Natural killer cell (primary cell): ENCODE results near the gene KCNJ10. TPM values are rescaled to one million over a fixed set of nuclear protein-coding genes. Genes with fewer than 3 reads are reported as not detected.

ENCODE experiments used
- ATAC-seq, 3 donors: fragments of 150-1000 bp in 2 of 3; fragments of 200-7000 bp in 1 of 3; cut with Tn5 transposase; 1 replicate in 1 of 3; 2 replicates in 2 of 3; pipeline ENCODE4 v1.10.0; 2021; ENCODE audit warnings: mild to moderate bottlenecking in 2 of 3, moderate library complexity in 2 of 3
- DNase-seq, 2 donors: peaks; one replicate each; pipeline versions ENCODE4 v3.0.0 to v3.0.0-alpha.2; 2013 to 2021; ENCODE audit warnings: mixed read lengths in 1 of 2
- H3K27ac ChIP-seq: one replicate; pipeline ENCODE4 v1.5.1; 2013; ENCODE audit warnings: mild to moderate bottlenecking, low read length
- H3K27me3 ChIP-seq: one replicate; pipeline ENCODE4 v1.6.1; 2013; ENCODE audit warnings: low read length; ENCODE audit not compliant: control insufficient read depth, insufficient read depth
- H3K36me3 ChIP-seq: one replicate; pipeline ENCODE4 v1.6.1; 2013; ENCODE audit warnings: low read length; ENCODE audit not compliant: control insufficient read depth, insufficient read depth
- H3K4me1 ChIP-seq: one replicate; pipeline ENCODE4 v1.6.1; 2013; ENCODE audit warnings: low read length; ENCODE audit not compliant: control insufficient read depth, insufficient read depth
- H3K4me3 ChIP-seq: one replicate; pipeline ENCODE4 v1.5.1; 2013; ENCODE audit warnings: low read length
- H3K9me3 ChIP-seq: one replicate; pipeline ENCODE4 v1.6.1; 2013; ENCODE audit warnings: low read length; ENCODE audit not compliant: control insufficient read depth, insufficient read depth
- H3K27ac Mint-ChIP-seq, 2 donors: one replicate each; pipeline ENCODE4 v1.8.0; 2022; ENCODE audit warnings: mild to moderate bottlenecking in 2 of 2, mixed read lengths in 2 of 2, moderate library complexity in 1 of 2
- H3K27me3 Mint-ChIP-seq, 2 donors: one replicate each; pipeline ENCODE4 v1.8.0; 2022; ENCODE audit warnings: low read depth in 2 of 2, mixed read lengths in 2 of 2
- H3K36me3 Mint-ChIP-seq: one replicate; pipeline ENCODE4 v1.8.0; 2022; ENCODE audit warnings: mixed read lengths
- H3K4me1 Mint-ChIP-seq, 2 donors: one replicate each; pipeline ENCODE4 v1.8.0; 2022; ENCODE audit warnings: mixed read lengths in 2 of 2
- H3K4me3 Mint-ChIP-seq: one replicate; pipeline ENCODE4 v1.8.0; 2022; ENCODE audit warnings: mild to moderate bottlenecking, moderate library complexity, mixed read lengths
- H3K9me3 Mint-ChIP-seq, 2 donors: one replicate each; pipeline ENCODE4 v1.8.0; 2022; ENCODE audit warnings: mixed read lengths in 2 of 2
- WGBS: methylation state at CpG from one replicate; pipeline ENCODE4 v1.1.7; 2013; ENCODE audit warnings: missing lambda C conversion rate; ENCODE audit not compliant: insufficient coverage; 5-methylcytosine and 5-hydroxymethylcytosine counted together
- intact Hi-C: fragments of 100-400 bp; cut with micrococcal nuclease; formaldehyde crosslinking; loops from one replicate; pipeline ENCODE4 v1.14.2; 2022
- total RNA-seq, 4 donors: library from RNA; stranded (reverse); fragments of 120-200 nt in 1 of 4; gene quantifications; one replicate each; pipeline versions ENCODE4 v1.2.3 to v1.2.4, GENCODE V29; 2013 to 2022
- TF ChIP-seq, protein P1 (sequence below): fragments of 200-600 bp; IDR thresholded peaks from one replicate; pipeline ENCODE4 v1.8.0; 2022; ENCODE audit warnings: antibody characterized with exemption

KCNJ10 gene
- total RNA-seq, 3 donors from 2014 or later (not counting 1 experiment from before 2014, with no cell fraction given) = not detected

DNA sequence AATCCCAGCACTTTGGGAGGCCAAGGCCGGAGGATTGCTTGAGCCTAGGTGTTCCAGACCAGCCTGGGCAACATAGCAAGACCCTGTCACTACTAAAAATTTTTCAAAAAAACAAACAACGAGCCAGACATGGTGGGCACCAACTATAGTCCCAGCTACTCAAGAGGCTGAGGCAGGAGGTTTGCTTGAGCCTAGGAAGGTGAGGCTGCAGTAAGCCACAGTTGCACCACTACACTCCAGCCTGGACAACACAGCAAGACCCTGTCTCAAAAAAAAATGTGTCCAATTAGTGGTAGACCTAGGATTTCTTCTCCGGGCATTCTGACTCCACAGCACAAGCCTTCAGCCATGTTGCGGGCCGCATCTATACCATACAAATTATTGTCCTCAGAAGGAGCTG lies 35.2 kb upstream of the KCNJ10 start:
- peaks cover 21 to 25% of the 10 kb centered on the region in 2 donors for H3K4me1 Mint-ChIP-seq
- ATAC-seq = no peak
- H3K27ac Mint-ChIP-seq = no peak overlapping the region
- TF ChIP-seq, protein P1, sequence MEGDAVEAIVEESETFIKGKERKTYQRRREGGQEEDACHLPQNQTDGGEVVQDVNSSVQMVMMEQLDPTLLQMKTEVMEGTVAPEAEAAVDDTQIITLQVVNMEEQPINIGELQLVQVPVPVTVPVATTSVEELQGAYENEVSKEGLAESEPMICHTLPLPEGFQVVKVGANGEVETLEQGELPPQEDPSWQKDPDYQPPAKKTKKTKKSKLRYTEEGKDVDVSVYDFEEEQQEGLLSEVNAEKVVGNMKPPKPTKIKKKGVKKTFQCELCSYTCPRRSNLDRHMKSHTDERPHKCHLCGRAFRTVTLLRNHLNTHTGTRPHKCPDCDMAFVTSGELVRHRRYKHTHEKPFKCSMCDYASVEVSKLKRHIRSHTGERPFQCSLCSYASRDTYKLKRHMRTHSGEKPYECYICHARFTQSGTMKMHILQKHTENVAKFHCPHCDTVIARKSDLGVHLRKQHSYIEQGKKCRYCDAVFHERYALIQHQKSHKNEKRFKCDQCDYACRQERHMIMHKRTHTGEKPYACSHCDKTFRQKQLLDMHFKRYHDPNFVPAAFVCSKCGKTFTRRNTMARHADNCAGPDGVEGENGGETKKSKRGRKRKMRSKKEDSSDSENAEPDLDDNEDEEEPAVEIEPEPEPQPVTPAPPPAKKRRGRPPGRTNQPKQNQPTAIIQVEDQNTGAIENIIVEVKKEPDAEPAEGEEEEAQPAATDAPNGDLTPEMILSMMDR = no peak
- no peak for DNase-seq
- Histone ChIP-seq H3K36me3 (no peaks in the 10 kb centered on the region), H3K27ac (no peak overlapping the region), H3K4me1 (peaks cover 19% of the 10 kb centered on the region), H3K9me3 (no peaks in the 10 kb centered on the region), H3K27me3 (no peaks in the 10 kb centered on the region), H3K4me3 (no peak overlapping the region)
- intact Hi-C loops = no loop called here
- no peaks in the 10 kb centered on the region for H3K9me3 Mint-ChIP-seq
- no peak overlapping the region for H3K4me3 Mint-ChIP-seq
- H3K36me3 Mint-ChIP-seq = no peaks in the 10 kb centered on the region
- peaks cover under 1 to 7% of the 10 kb centered on the region in 2 donors for H3K27me3 Mint-ChIP-seq
- WGBS = 92% methylated on average over 5 of the region's 5 CpGs

DNA sequence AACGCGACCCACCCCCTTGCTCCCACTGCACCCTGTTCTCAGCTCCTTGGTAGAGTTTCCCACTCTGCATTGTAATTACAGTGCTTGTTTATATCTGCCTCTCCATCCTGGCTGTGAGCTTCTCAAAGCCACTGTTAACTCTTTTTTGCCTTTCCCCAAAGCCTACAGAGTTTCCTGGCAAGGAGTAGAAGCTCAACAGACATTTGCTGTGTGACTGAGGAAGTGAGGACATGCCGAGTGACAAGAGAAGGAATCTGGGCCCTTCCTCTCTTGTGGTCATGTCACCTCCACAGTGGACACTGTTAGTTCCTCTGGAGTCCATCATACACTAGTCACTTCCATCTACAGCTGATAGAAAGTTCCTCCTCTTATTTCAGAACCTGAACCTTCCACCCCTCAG lies 34.5 kb upstream of the KCNJ10 start:
- Mint-ChIP-seq H3K4me3 (no peak overlapping the region), H3K36me3 (no peaks in the 10 kb centered on the region), H3K27ac (no peak overlapping the region), H3K9me3 (no peaks in the 10 kb centered on the region), H3K4me1 (peaks cover 23 to 28% of the 10 kb centered on the region in 2 donors), H3K27me3 (peaks cover 0 to 7% of the 10 kb centered on the region in 2 donors)
- peaks cover 19% of the 10 kb centered on the region for H3K4me1 ChIP-seq
- H3K27ac ChIP-seq = no peak overlapping the region
- WGBS = 70% methylated on average over 3 of the region's 3 CpGs
- ATAC-seq (no peak), DNase-seq (no peak)
- no peak overlapping the region for H3K4me3 ChIP-seq
- TF ChIP-seq, protein P1 = no peak
- H3K36me3 ChIP-seq = no peaks in the 10 kb centered on the region
- H3K9me3 ChIP-seq = no peaks in the 10 kb centered on the region
- H3K27me3 ChIP-seq = no peaks in the 10 kb centered on the region
- intact Hi-C loops = no loop called here

DNA sequence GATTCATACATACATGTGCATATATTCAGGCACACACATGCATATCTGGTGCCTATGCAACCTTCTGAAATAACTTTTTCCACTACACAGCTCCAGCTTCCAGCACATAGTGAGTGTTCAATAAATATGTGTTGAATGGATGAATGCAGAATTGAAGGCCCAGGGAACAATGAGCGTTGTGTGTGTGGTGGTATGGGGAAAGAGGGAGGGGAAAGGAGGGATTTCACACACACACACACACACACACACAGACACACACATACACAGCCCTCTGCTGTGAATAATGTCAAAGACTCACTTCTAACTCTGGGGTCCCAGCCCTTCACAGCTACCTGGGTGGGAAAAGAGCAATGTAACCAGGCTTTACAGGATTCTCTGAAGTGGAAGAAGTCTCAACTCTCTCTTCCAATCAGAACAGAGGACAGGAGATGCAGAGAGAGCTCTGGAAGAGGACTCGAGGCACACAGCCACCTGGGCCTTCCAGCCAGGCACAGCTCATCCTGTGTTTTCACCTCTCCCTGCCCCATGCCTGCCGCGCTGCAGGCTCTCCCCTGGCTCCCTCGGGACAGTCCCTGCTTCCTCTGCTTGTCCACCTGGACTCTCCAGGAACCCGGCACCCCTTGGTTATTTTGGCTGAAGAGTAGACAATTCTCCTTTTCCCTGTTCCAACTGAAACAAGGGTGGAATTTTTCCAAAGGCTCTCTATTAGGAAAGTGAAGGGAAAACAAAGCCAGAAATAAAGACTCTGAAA lies 33.9 kb upstream of the KCNJ10 start:
- intact Hi-C loops = no loop called here
- 76% methylated on average over 5 of the region's 6 CpGs for WGBS
- Mint-ChIP-seq H3K27ac (no peak overlapping the region), H3K4me3 (no peak overlapping the region), H3K4me1 (peaks cover 28 to 35% of the 10 kb centered on the region in 2 donors), H3K36me3 (no peaks in the 10 kb centered on the region), H3K27me3 (peaks cover 0 to 5% of the 10 kb centered on the region in 2 donors), H3K9me3 (no peaks in the 10 kb centered on the region)
- ATAC-seq (no peak), DNase-seq (no peak)
- H3K4me3 ChIP-seq = no peak overlapping the region
- no peaks in the 10 kb centered on the region for H3K36me3 ChIP-seq
- peaks cover 24% of the 10 kb centered on the region for H3K4me1 ChIP-seq
- no peaks in the 10 kb centered on the region for H3K9me3 ChIP-seq
- H3K27ac ChIP-seq = no peak overlapping the region
- H3K27me3 ChIP-seq = no peaks in the 10 kb centered on the region
- TF ChIP-seq, protein P1 = no peak
